Fibroblast of mammary gland (primary cell): Measurements from ENCODE around the gene TAOK2.
A peak's percentile ranks its signal among the peaks of the same experiment; 100 is the strongest.

Source experiments
- DNase-seq: peaks from one replicate; pipeline ENCODE4 v3.0.0-alpha.2; 2010; ENCODE audit warnings: low read depth
- H3K4me3 ChIP-seq: 2 replicates; pipeline ENCODE4 v1.5.1; 2011; ENCODE audit warnings: low read depth, mild to moderate bottlenecking, low read length, moderate library complexity; ENCODE audit not compliant: control insufficient read depth
- CTCF ChIP-seq: conservative IDR thresholded peaks from 2 replicates; pipeline ENCODE4 v1.5.1; 2011; ENCODE audit warnings: low read depth, low read length, inconsistent platforms; ENCODE audit not compliant: control insufficient read depth, insufficient read depth

Gene TAOK2

GRCh38 chr16:30000735-30001631 lies 27.3 kb downstream of the TAOK2 start:
- DNase-seq, result no peak
- TF ChIP-seq CTCF, result no peak
- no peak overlapping the region for H3K4me3 ChIP-seq

GRCh38 chr16:30002614-30003346 lies 29.1 kb downstream of the TAOK2 start:
- no peak overlapping the region for H3K4me3 ChIP-seq
- DNase-seq, result no peak
- no peak for TF ChIP-seq CTCF

GRCh38 chr16:30003670-30004423 lies 30.2 kb downstream of the TAOK2 start:
- no peak overlapping the region for H3K4me3 ChIP-seq
- no peak for DNase-seq
- no peak for TF ChIP-seq CTCF

GRCh38 chr16:30004424-30004776 lies 30.7 kb downstream of the TAOK2 start:
- no peak overlapping the region for H3K4me3 ChIP-seq
- TF ChIP-seq CTCF, result no peak
- DNase-seq, result no peak

GRCh38 chr16:30004811-30005242 lies 31.2 kb downstream of the TAOK2 start:
- no peak for TF ChIP-seq CTCF
- no peak for DNase-seq
- no peak overlapping the region for H3K4me3 ChIP-seq

GRCh38 chr16:30005341-30006094 lies 31.9 kb downstream of the TAOK2 start:
- H3K4me3 ChIP-seq, result no peak overlapping the region
- DNase-seq, result peak; percentile 48
- TF ChIP-seq CTCF, result peak; percentile 80
